IMR-90 (cell line): ENCODE results near the gene BMP8A. TPM values are rescaled to one million over a fixed set of nuclear protein-coding genes. Genes with fewer than 3 reads are reported as not detected.

Experiments
- ATAC-seq: fragments of 200-7000 bp; cut with Tn5 transposase; 2 replicates; pipeline ENCODE4 v1.9.1; 2020; ENCODE audit warnings: low read depth, mild to moderate bottlenecking, moderate library complexity
- BruUV-seq: library from RNA; stranded (reverse); fragments of 400-500 nt; replicated peaks from 2 replicates; lab custom pipeline; 2021; lab: Mats Ljungman, UMichigan
- CTCF ChIA-PET: fragments of 300-600 bp; formaldehyde crosslinking; extraction: SDS; loops from one replicate; lab custom pipeline; 2021; ENCODE audit warnings: antibody characterized with exemption; lab: Yijun Ruan, JAX
- POLR2A ChIA-PET: fragments of 300-600 bp; sonication (Branson Sonifier 250); formaldehyde crosslinking; loops from one replicate; lab custom pipeline; 2022; ENCODE audit warnings: antibody characterized with exemption; ENCODE audit not compliant: unreplicated experiment; lab: Charles Lee
- DNase-seq: peaks from one replicate; pipeline ENCODE4 v3.0.0; 2013
- H2AFZ ChIP-seq: replicated peaks from 2 replicates; pipeline ENCODE3; 2013; ENCODE audit warnings: low read length, mild to moderate bottlenecking; ENCODE audit not compliant: poor library complexity
- H2AK5ac ChIP-seq: 2 replicates; pipeline ENCODE4 v1.6.1; 2013; ENCODE audit warnings: low read depth, low read length, inconsistent platforms
- H2AK9ac ChIP-seq: replicated peaks from 2 replicates; pipeline ENCODE3; 2013; ENCODE audit warnings: mild to moderate bottlenecking, low read depth, low read length, moderate library complexity; ENCODE audit not compliant: poor library complexity
- H2BK120ac ChIP-seq: 2 replicates; pipeline ENCODE4 v1.6.1; 2013; ENCODE audit warnings: low read depth, low read length, inconsistent platforms
- H2BK15ac ChIP-seq: 3 replicates; pipeline ENCODE4 v1.6.1; 2013; ENCODE audit warnings: low read depth, low read length, inconsistent platforms
- H2BK20ac ChIP-seq: 2 replicates; pipeline ENCODE4 v1.6.1; 2013; ENCODE audit warnings: low read depth, mild to moderate bottlenecking, inconsistent platforms, low read length, moderate library complexity
- H2BK5ac ChIP-seq: 2 replicates; pipeline ENCODE4 v1.6.1; 2013; ENCODE audit warnings: mild to moderate bottlenecking, low read depth, low read length, inconsistent platforms; ENCODE audit not compliant: poor library complexity, severe bottlenecking
- H3K14ac ChIP-seq: replicated peaks from 2 replicates; pipeline ENCODE4 v1.6.1; 2013; ENCODE audit warnings: low read depth, low read length, inconsistent platforms
- H3K18ac ChIP-seq: 2 replicates; pipeline ENCODE4 v1.6.1; 2013; ENCODE audit warnings: low read depth, low read length, control low read depth
- H3K23ac ChIP-seq: 2 replicates; pipeline ENCODE4 v1.6.1; 2013; ENCODE audit warnings: low read depth, low read length, inconsistent platforms
- H3K27ac ChIP-seq: 2 replicates; pipeline ENCODE4 v1.5.1; 2013; ENCODE audit warnings: mild to moderate bottlenecking, control low read depth, low read length; ENCODE audit not compliant: insufficient read depth
- H3K27me3 ChIP-seq: 2 replicates; pipeline ENCODE4 v1.6.1; 2013; ENCODE audit warnings: low read length; ENCODE audit not compliant: control insufficient read depth, insufficient read depth
- H3K36me3 ChIP-seq: 2 replicates; pipeline ENCODE4 v1.6.1; 2013; ENCODE audit warnings: low read length, mixed read lengths; ENCODE audit not compliant: control insufficient read depth, insufficient read depth
- H3K4ac ChIP-seq: 2 replicates; pipeline ENCODE4 v1.6.1; 2013; ENCODE audit warnings: low read depth, low read length, inconsistent platforms
- H3K4me1 ChIP-seq: 2 replicates; pipeline ENCODE4 v1.6.1; 2013; ENCODE audit warnings: low read length, mixed read lengths; ENCODE audit not compliant: control insufficient read depth, insufficient read depth
- H3K4me2 ChIP-seq: 2 replicates; pipeline ENCODE4 v1.6.1; 2013; ENCODE audit warnings: low read depth, mild to moderate bottlenecking, control low read depth, low read length, moderate library complexity
- H3K4me3 ChIP-seq: 2 replicates; pipeline ENCODE4 v1.5.1; 2013; ENCODE audit warnings: low read depth, mild to moderate bottlenecking, control low read depth, low read length, moderate library complexity; ENCODE audit not compliant: insufficient read depth
- H3K56ac ChIP-seq: 2 replicates; pipeline ENCODE4 v1.6.1; 2013; ENCODE audit warnings: low read length, inconsistent platforms; ENCODE audit not compliant: insufficient read depth; ENCODE audit errors: extremely low read depth
- H3K79me1 ChIP-seq, 2 experiments: 2 replicates each; pipeline ENCODE4 v1.6.1; 2013; ENCODE audit warnings: low read length in 2 of 2, inconsistent platforms in 1 of 2, low read depth in 1 of 2
- H3K9ac ChIP-seq: 2 replicates; pipeline ENCODE4 v1.6.1; 2013; ENCODE audit warnings: low read depth, low read length, control low read depth
- H3K9me1 ChIP-seq: 2 replicates; pipeline ENCODE4 v1.6.1; 2013; ENCODE audit warnings: low read length, inconsistent platforms; ENCODE audit not compliant: insufficient read depth
- H3K9me3 ChIP-seq: 2 replicates; pipeline ENCODE4 v1.6.1; 2013; ENCODE audit warnings: low read length; ENCODE audit not compliant: control insufficient read depth, insufficient read depth
- H4K20me1 ChIP-seq: 2 replicates; pipeline ENCODE4 v1.6.1; 2013; ENCODE audit warnings: low read length, inconsistent platforms; ENCODE audit not compliant: insufficient read depth
- H4K5ac ChIP-seq: 2 replicates; pipeline ENCODE4 v1.6.1; 2013; ENCODE audit warnings: mild to moderate bottlenecking, low read depth, low read length, control low read depth
- H4K8ac ChIP-seq, 2 experiments: 2 replicates each; pipeline ENCODE4 v1.6.1; 2013; ENCODE audit warnings: low read depth in 2 of 2, low read length in 2 of 2, control low read depth in 1 of 2, inconsistent platforms in 1 of 2
- H4K91ac ChIP-seq: 2 replicates; pipeline ENCODE4 v1.6.1; 2013; ENCODE audit warnings: low read depth, low read length, inconsistent platforms; ENCODE audit not compliant: insufficient read depth
- BHLHE40 ChIP-seq: fragments of 150-350 bp; IDR thresholded peaks from 2 replicates; pipeline ENCODE4 v1.6.1; 2016; ENCODE audit warnings: mild to moderate bottlenecking, low read depth, low read length
- CEBPB ChIP-seq: IDR thresholded peaks from 2 replicates; pipeline ENCODE4 v1.6.1; 2012; ENCODE audit warnings: low read depth, low read length, improper control_type of control experiment
- CHD1 ChIP-seq: IDR thresholded peaks from 2 replicates; pipeline ENCODE4 v1.6.1; 2012; ENCODE audit warnings: low read depth, low read length, improper control_type of control experiment
- FOS ChIP-seq: fragments of 150-350 bp; IDR thresholded peaks from 2 replicates; pipeline ENCODE4 v1.6.1; 2016; ENCODE audit warnings: low read depth, low read length
- MAFK ChIP-seq: IDR thresholded peaks from 2 replicates; pipeline ENCODE4 v1.6.1; 2012; ENCODE audit warnings: low read depth, low read length, improper control_type of control experiment
- MAZ ChIP-seq: IDR thresholded peaks from 2 replicates; pipeline ENCODE4 v1.6.1; 2012; ENCODE audit warnings: low read depth, mild to moderate bottlenecking, low read length, improper control_type of control experiment, moderate library complexity, borderline replicate concordance
- MXI1 ChIP-seq: IDR thresholded peaks from 2 replicates; pipeline ENCODE4 v1.6.1; 2012; ENCODE audit warnings: low read depth, mild to moderate bottlenecking, low read length, moderate library complexity, borderline replicate concordance
- NFE2L2 ChIP-seq: fragments of 150-350 bp; IDR thresholded peaks from 2 replicates; pipeline ENCODE4 v1.6.1; 2016; ENCODE audit warnings: low read depth, mild to moderate bottlenecking, low read length
- POLR2A ChIP-seq: IDR thresholded peaks from 2 replicates; pipeline ENCODE4 v1.6.1; 2012; ENCODE audit warnings: mild to moderate bottlenecking, low read depth, low read length
- RAD21 ChIP-seq: IDR thresholded peaks from 2 replicates; pipeline ENCODE4 v1.6.1; 2012; ENCODE audit warnings: low read length, improper control_type of control experiment
- RCOR1 ChIP-seq: IDR thresholded peaks from 2 replicates; pipeline ENCODE4 v1.6.1; 2012; ENCODE audit warnings: mild to moderate bottlenecking, low read length, improper control_type of control experiment; ENCODE audit not compliant: insufficient replicate concordance
- RFX5 ChIP-seq: IDR thresholded peaks from 2 replicates; pipeline ENCODE4 v1.8.0; 2012; ENCODE audit warnings: low read depth, mild to moderate bottlenecking, low read length, moderate library complexity
- SMC3 ChIP-seq: fragments of 150-350 bp; IDR thresholded peaks from 2 replicates; pipeline ENCODE4 v1.6.1; 2016; ENCODE audit warnings: low read depth, mild to moderate bottlenecking, antibody characterized with exemption, low read length, moderate library complexity
- WGBS, 2 experiments: methylation state at CpG; one replicate each; pipeline versions ENCODE4 v1.1.5 to v1.1.7; 2013; ENCODE audit warnings: missing lambda C conversion rate in 2 of 2; ENCODE audit not compliant: insufficient read length in 1 of 2; ENCODE audit errors: extremely low coverage in 2 of 2; 5-methylcytosine and 5-hydroxymethylcytosine counted together
- dilution Hi-C: fragments of 300-500 bp; cut with HindIII; formaldehyde crosslinking; loops from one replicate; pipeline ENCODE4 v1.14.3; 2018; ENCODE audit warnings: low sequenced_read_pairs; ENCODE audit not compliant: unreplicated experiment
- in situ Hi-C: fragments of 300-500 bp; cut with MboI; formaldehyde crosslinking; loops from 3 replicates; pipeline ENCODE4 v1.14.3; 2019; ENCODE audit warnings: low sequenced_read_pairs, inconsistent platforms, mixed read lengths
- intact Hi-C: fragments of 100-400 bp; cut with micrococcal nuclease; formaldehyde crosslinking; loops from 2 replicates; pipeline ENCODE4 v1.10.0; 2022
- polyA plus RNA-seq, 3 experiments: library from polyadenylated mRNA; depleted of rRNA; stranded (reverse); fragments of >200 nt; gene quantifications; 2 replicates each; pipeline ENCODE4 v1.2.3, GENCODE V29; 2012; ENCODE audit warnings: low replicate concordance in 1 of 3
- total RNA-seq: library from RNA; depleted of rRNA; stranded (reverse); fragments of >200 nt; gene quantifications from 2 replicates; pipeline ENCODE4 v1.2.3, GENCODE V29; 2012
- TF ChIP-seq, protein P1 (sequence below): fragments of 150-350 bp; IDR thresholded peaks from 2 replicates; pipeline ENCODE4 v1.6.1; 2016; ENCODE audit warnings: low read depth, mild to moderate bottlenecking, low read length, moderate library complexity, borderline replicate concordance
- TF ChIP-seq, protein P2 (sequence below): fragments of 150-350 bp; IDR thresholded peaks from 2 replicates; pipeline ENCODE4 v1.6.1; 2017; ENCODE audit warnings: mild to moderate bottlenecking, antibody characterized with exemption, low read length, low read depth
- TF ChIP-seq, protein P3 (sequence below): conservative IDR thresholded peaks from 2 replicates; pipeline ENCODE4 v1.5.1; 2012; ENCODE audit warnings: mild to moderate bottlenecking, low read depth, low read length, improper control_type of control experiment

BMP8A gene
- total and polyA plus RNA-seq, 2 of the 4 experiments (the other 2 are of a cell fraction): not detected

DNA sequence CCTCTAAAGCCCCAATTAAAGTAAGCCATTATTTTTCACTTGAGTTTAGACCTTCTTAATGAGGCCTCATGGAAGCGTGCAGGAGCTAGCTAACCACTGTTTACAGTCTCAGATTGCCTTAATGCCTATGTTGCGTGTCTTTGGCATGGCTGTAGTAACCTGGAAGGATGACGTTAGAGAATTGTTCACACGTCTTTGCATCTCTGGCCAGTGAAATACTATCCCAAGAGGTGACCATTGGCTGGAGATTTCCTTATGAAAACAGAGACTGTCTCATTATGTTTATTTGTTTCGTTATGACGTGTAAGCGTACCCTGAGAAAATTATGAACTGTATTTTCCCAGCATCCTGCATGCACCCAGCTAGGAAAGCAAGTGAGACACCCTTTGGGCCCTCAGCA is 18.6 kb upstream of the BMP8A start:
- Histone ChIP-seq H4K5ac (no peak overlapping the region), H3K9ac (no peak overlapping the region), H3K79me1 (peaks cover 27 to 47% of the 10 kb centered on the region in 2 experiments; a peak in 3 of 4 replicates), H3K36me3 (peaks cover 51% of the 10 kb centered on the region), H3K9me1 (peaks cover 15% of the 10 kb centered on the region; the same call in 1 of the 2 replicates), H3K4me3 (no peak overlapping the region), H3K18ac (no peak overlapping the region), H4K8ac (no peak overlapping the region), H3K14ac (no peak overlapping the region), H4K91ac (no peak overlapping the region), H3K23ac (no peak overlapping the region), H3K4ac (no peak overlapping the region), H2AFZ (no peak overlapping the region), H2AK5ac (no peak overlapping the region), H2BK15ac (no peak overlapping the region), H3K56ac (no peak overlapping the region), H3K27me3 (no peaks in the 10 kb centered on the region), H4K20me1 (peaks cover 11% of the 10 kb centered on the region; the same call in 1 of the 2 replicates), H2BK20ac (no peak overlapping the region), H3K27ac (no peak overlapping the region), H2BK5ac (no peak overlapping the region), H2BK120ac (no peak overlapping the region), H2AK9ac (no peak overlapping the region), H3K4me1 (peaks cover 4% of the 10 kb centered on the region; the same call in 1 of the 2 replicates), H3K4me2 (no peak overlapping the region), H3K9me3 (no peaks in the 10 kb centered on the region)
- ChIA-PET CTCF (no interaction called here), POLR2A (no interaction called here)
- BruUV-seq: no TSS peak
- TF ChIP-seq POLR2A: no peak
- TF ChIP-seq MXI1: no peak
- TF ChIP-seq, protein P1, sequence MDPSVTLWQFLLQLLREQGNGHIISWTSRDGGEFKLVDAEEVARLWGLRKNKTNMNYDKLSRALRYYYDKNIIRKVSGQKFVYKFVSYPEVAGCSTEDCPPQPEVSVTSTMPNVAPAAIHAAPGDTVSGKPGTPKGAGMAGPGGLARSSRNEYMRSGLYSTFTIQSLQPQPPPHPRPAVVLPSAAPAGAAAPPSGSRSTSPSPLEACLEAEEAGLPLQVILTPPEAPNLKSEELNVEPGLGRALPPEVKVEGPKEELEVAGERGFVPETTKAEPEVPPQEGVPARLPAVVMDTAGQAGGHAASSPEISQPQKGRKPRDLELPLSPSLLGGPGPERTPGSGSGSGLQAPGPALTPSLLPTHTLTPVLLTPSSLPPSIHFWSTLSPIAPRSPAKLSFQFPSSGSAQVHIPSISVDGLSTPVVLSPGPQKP: no peak
- TF ChIP-seq CHD1: no peak
- TF ChIP-seq BHLHE40: no peak
- no peak for TF ChIP-seq FOS
- TF ChIP-seq MAFK: no peak
- TF ChIP-seq MAZ: no peak
- TF ChIP-seq, protein P2, sequence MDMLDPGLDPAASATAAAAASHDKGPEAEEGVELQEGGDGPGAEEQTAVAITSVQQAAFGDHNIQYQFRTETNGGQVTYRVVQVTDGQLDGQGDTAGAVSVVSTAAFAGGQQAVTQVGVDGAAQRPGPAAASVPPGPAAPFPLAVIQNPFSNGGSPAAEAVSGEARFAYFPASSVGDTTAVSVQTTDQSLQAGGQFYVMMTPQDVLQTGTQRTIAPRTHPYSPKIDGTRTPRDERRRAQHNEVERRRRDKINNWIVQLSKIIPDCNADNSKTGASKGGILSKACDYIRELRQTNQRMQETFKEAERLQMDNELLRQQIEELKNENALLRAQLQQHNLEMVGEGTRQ: no peak
- TF ChIP-seq SMC3: no peak
- TF ChIP-seq RCOR1: no peak
- TF ChIP-seq CEBPB: no peak
- no peak for TF ChIP-seq NFE2L2
- TF ChIP-seq, protein P3, sequence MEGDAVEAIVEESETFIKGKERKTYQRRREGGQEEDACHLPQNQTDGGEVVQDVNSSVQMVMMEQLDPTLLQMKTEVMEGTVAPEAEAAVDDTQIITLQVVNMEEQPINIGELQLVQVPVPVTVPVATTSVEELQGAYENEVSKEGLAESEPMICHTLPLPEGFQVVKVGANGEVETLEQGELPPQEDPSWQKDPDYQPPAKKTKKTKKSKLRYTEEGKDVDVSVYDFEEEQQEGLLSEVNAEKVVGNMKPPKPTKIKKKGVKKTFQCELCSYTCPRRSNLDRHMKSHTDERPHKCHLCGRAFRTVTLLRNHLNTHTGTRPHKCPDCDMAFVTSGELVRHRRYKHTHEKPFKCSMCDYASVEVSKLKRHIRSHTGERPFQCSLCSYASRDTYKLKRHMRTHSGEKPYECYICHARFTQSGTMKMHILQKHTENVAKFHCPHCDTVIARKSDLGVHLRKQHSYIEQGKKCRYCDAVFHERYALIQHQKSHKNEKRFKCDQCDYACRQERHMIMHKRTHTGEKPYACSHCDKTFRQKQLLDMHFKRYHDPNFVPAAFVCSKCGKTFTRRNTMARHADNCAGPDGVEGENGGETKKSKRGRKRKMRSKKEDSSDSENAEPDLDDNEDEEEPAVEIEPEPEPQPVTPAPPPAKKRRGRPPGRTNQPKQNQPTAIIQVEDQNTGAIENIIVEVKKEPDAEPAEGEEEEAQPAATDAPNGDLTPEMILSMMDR: no peak
- no peak for TF ChIP-seq RFX5
- TF ChIP-seq RAD21: no peak
- 87% methylated on average over 3 of the region's 7 CpGs; no CpG with 5 or more reads in 1 of the 2 experiments for WGBS, 2 experiments
- ATAC-seq: no peak
- intact Hi-C loops (no loop called here), dilution Hi-C loops (loop anchor here (25.0 kb wide), 1 partner anchor 111 kb away; no protein-coding TSS in a partner anchor), in situ Hi-C loops (no loop called here)
- no peak for DNase-seq
